ENCODE measurements around the gene NCK1.

GRCh38 chr3:136931606-136932005 lies 69.6 kb downstream of the NCK1 start:
- TF ChIP-seq CTCF (conservative IDR thresholded peaks at IDR 0.05; ENCODE audit: low read length), result no peak
- no peak for TF ChIP-seq EZH2phosphoT487 (IDR thresholded peaks at IDR 0.05; ENCODE audit: borderline replicate concordance, low read depth, low read length)

Measured in OCI-LY7 (cell line).